ENCODE measurements around the gene PRDM5.

GRCh38 chr4:120691536-120691935, 231.0 kb downstream of the PRDM5 start:
- TF ChIP-seq FOXM1 (IDR thresholded peaks at IDR 0.05; ENCODE audit: borderline replicate concordance) (no peak), PKNOX1 (IDR thresholded peaks at IDR 0.05) (no peak), ELF4 (IDR thresholded peaks at IDR 0.05) (no peak), CTBP1 (IDR thresholded peaks at IDR 0.05; ENCODE audit: borderline replicate concordance) (no peak), SP1 (IDR thresholded peaks at IDR 0.05) (no peak), ARNT (IDR thresholded peaks at IDR 0.05) (no peak), TARDBP (IDR thresholded peaks at IDR 0.05) (no peak), HDGF (IDR thresholded peaks at IDR 0.05; ENCODE audit: borderline replicate concordance) (no peak), L3MBTL2 (conservative IDR thresholded peaks at IDR 0.05) (no peak), SUZ12 (IDR thresholded peaks at IDR 0.05) (no peak), FOXK2 (IDR thresholded peaks at IDR 0.05) (no peak), ZNF384 (IDR thresholded peaks at IDR 0.05) (no peak), BHLHE40 (IDR thresholded peaks at IDR 0.05; ENCODE audit: borderline replicate concordance) (no peak), LEF1 (IDR thresholded peaks at IDR 0.05; ENCODE audit: borderline replicate concordance) (no peak)
